Liver (tissue), 9 donors: ENCODE data around the gene EGFLAM. TPM values are rescaled to one million over a fixed set of nuclear protein-coding genes. Genes with fewer than 3 reads are reported as not detected.

Source experiments
- DNase-seq: peaks from one replicate; pipeline ENCODE4 v3.0.0-alpha.2; 2017; ENCODE audit warnings: low spot score
- H3K27ac ChIP-seq, 2 donors: one replicate each; pipeline ENCODE4 v1.7.0; 2013; ENCODE audit warnings: inconsistent platforms in 2 of 2, low read length in 2 of 2, control low read depth in 1 of 2, low read depth in 1 of 2, mild to moderate bottlenecking in 1 of 2
- H3K27me3 ChIP-seq, 4 donors: one replicate each; pipeline versions ENCODE4 v1.6.1 to v1.7.0; 2013; ENCODE audit warnings: low read length in 3 of 4, inconsistent platforms in 1 of 4, mild to moderate bottlenecking in 1 of 4, moderate library complexity in 1 of 4; ENCODE audit not compliant: control insufficient read depth in 4 of 4, insufficient read depth in 4 of 4
- H3K36me3 ChIP-seq, 4 donors: one replicate each; pipeline versions ENCODE4 v1.6.1 to v1.7.0; 2013; ENCODE audit warnings: low read length in 3 of 4, mild to moderate bottlenecking in 3 of 4, low read depth in 1 of 4, moderate library complexity in 1 of 4; ENCODE audit not compliant: control insufficient read depth in 4 of 4, insufficient read depth in 3 of 4
- H3K4me1 ChIP-seq, 4 donors: one replicate each; pipeline versions ENCODE4 v1.6.1 to v1.7.0; 2013; ENCODE audit warnings: low read length in 3 of 4, mild to moderate bottlenecking in 3 of 4, moderate library complexity in 1 of 4; ENCODE audit not compliant: control insufficient read depth in 4 of 4, insufficient read depth in 4 of 4
- H3K4me3 ChIP-seq, 3 donors: one replicate each; pipeline versions ENCODE4 v1.6.1 to v1.7.0; 2013; ENCODE audit warnings: low read length in 3 of 3, control low read depth in 1 of 3, low read depth in 1 of 3, mild to moderate bottlenecking in 1 of 3
- H3K9ac ChIP-seq, 2 donors: one replicate each; pipeline ENCODE4 v1.7.0; 2013; ENCODE audit warnings: low read length in 2 of 2, mild to moderate bottlenecking in 2 of 2, moderate library complexity in 2 of 2, control low read depth in 1 of 2, low read depth in 1 of 2
- H3K9me3 ChIP-seq, 4 donors: one replicate each; pipeline versions ENCODE4 v1.6.1 to v1.7.0; 2013; ENCODE audit warnings: low read length in 3 of 4; ENCODE audit not compliant: control insufficient read depth in 4 of 4
- ATF3 ChIP-seq: IDR thresholded peaks from 2 replicates; pipeline ENCODE4 v1.6.1; 2016; ENCODE audit warnings: antibody characterized with exemption
- CTCF ChIP-seq: fragments of 150-350 bp; IDR thresholded peaks from 2 replicates; pipeline ENCODE4 v1.5.1; 2017; ENCODE audit warnings: improper control_type of control experiment, low read depth, low read length; ENCODE audit not compliant: missing input control
- EGR1 ChIP-seq, 2 donors: IDR thresholded peaks; 2 replicates each; pipeline ENCODE4 v1.6.1; 2016 to 2018; ENCODE audit warnings: antibody characterized with exemption in 2 of 2, low read depth in 2 of 2
- FOXA1 ChIP-seq: IDR thresholded peaks from 2 replicates; pipeline ENCODE4 v1.6.1; 2016; ENCODE audit warnings: antibody characterized with exemption
- FOXA2 ChIP-seq: IDR thresholded peaks from 2 replicates; pipeline ENCODE4 v1.6.1; 2016; ENCODE audit warnings: antibody characterized with exemption
- GABPA ChIP-seq, 2 donors: IDR thresholded peaks in 1 of 2; conservative IDR thresholded peaks in 1 of 2; 2 replicates each; pipeline ENCODE4 v1.6.1; 2016; ENCODE audit warnings: antibody characterized with exemption in 2 of 2, mild to moderate bottlenecking in 1 of 2, moderate library complexity in 1 of 2
- HNF4A ChIP-seq, 2 donors: conservative IDR thresholded peaks; 2 replicates each; pipeline ENCODE4 v1.6.1; 2016; ENCODE audit warnings: antibody characterized with exemption in 2 of 2, mild to moderate bottlenecking in 2 of 2
- HNF4G ChIP-seq: IDR thresholded peaks from 2 replicates; pipeline ENCODE4 v1.6.1; 2016; ENCODE audit warnings: antibody characterized with exemption
- JUND ChIP-seq, 2 donors: IDR thresholded peaks; 2 replicates each; pipeline ENCODE4 v1.6.1; 2016; ENCODE audit warnings: antibody characterized with exemption in 2 of 2
- MAX ChIP-seq: IDR thresholded peaks from 2 replicates; pipeline ENCODE4 v1.6.1; 2016; ENCODE audit warnings: antibody characterized with exemption
- NR2F2 ChIP-seq: IDR thresholded peaks from 2 replicates; pipeline ENCODE4 v1.6.1; 2016; ENCODE audit warnings: antibody characterized with exemption
- RAD21 ChIP-seq, 2 donors: IDR thresholded peaks; 2 replicates each; pipeline ENCODE4 v1.6.1; 2016; ENCODE audit warnings: antibody characterized with exemption in 2 of 2, mild to moderate bottlenecking in 2 of 2
- REST ChIP-seq: IDR thresholded peaks from 2 replicates; pipeline ENCODE4 v1.6.1; 2016; ENCODE audit warnings: antibody characterized with exemption, mild to moderate bottlenecking
- RXRA ChIP-seq, 2 donors: IDR thresholded peaks; 2 replicates each; pipeline ENCODE4 v1.6.1; 2017 to 2018; ENCODE audit warnings: antibody characterized with exemption in 2 of 2, mild to moderate bottlenecking in 1 of 2
- SP1 ChIP-seq: IDR thresholded peaks from 2 replicates; pipeline ENCODE4 v1.6.1; 2018; ENCODE audit warnings: antibody characterized with exemption, mild to moderate bottlenecking
- TAF1 ChIP-seq: conservative IDR thresholded peaks from 2 replicates; pipeline ENCODE4 v1.6.1; 2016; ENCODE audit warnings: antibody characterized with exemption, mild to moderate bottlenecking
- YY1 ChIP-seq: IDR thresholded peaks from 2 replicates; pipeline ENCODE4 v1.6.1; 2016; ENCODE audit warnings: antibody characterized with exemption, mild to moderate bottlenecking
- ZBTB33 ChIP-seq: IDR thresholded peaks from 2 replicates; pipeline ENCODE4 v1.6.1; 2016; ENCODE audit warnings: antibody characterized with exemption
- WGBS: extraction: QIAGEN DNeasy Blood & Tissue Kit; methylation state at CpG from one replicate; pipeline ENCODE4 v1.1.7; 2013; 5-methylcytosine and 5-hydroxymethylcytosine counted together
- polyA plus RNA-seq, 2 donors: library from polyadenylated mRNA; stranded (reverse) in 1 of 2; unstranded in 1 of 2; fragments of 200-250 nt in 1 of 2; fragments of >200 nt in 1 of 2; fragmentation: Nextera tagmentation in 1 of 2; extraction: Ambion mirVana in 1 of 2; gene quantifications; one replicate each; pipeline versions ENCODE4 v1.2.1 to v1.2.3, GENCODE V29; 2013 to 2015
- total RNA-seq, 2 donors: library from RNA; depleted of rRNA; stranded (reverse); fragments of >200 nt; gene quantifications; one replicate each; pipeline ENCODE4 v1.2.3, GENCODE V29; 2014
- donor health status: healthy.
- donor health status: healthy.
- donor health status: healthy.
- donor health status: healthy.
- donor health status: healthy.

EGFLAM gene
- total and polyA plus RNA-seq, 4 donors = 1.1 to 4.9 (median 1.9) TPM

- Histone ChIP-seq H3K9ac (no peak overlapping the region), H3K27me3 (no peaks in the 10 kb centered on the region)
- no peak for TF ChIP-seq SP1
- TF ChIP-seq MAX = no peak
- no peak for TF ChIP-seq FOXA2
- no peak for TF ChIP-seq CTCF
- TF ChIP-seq RXRA (IDR thresholded peaks at IDR 0.05) = no peak
- no peak for TF ChIP-seq JUND (IDR thresholded peaks at IDR 0.05)
- TF ChIP-seq ZBTB33 = no peak
- TF ChIP-seq TAF1 = no peak
- TF ChIP-seq GABPA (IDR thresholded peaks at IDR 0.05 in 1 of 2, conservative IDR thresholded peaks at IDR 0.05 in 1 of 2) = no peak
- TF ChIP-seq NR2F2 = no peak
- no peak for TF ChIP-seq HNF4G
- no peak for TF ChIP-seq YY1
- no peak for TF ChIP-seq EGR1 (IDR thresholded peaks at IDR 0.05; ENCODE audit: low read depth in 2 of 2)
- TF ChIP-seq REST = no peak
- TF ChIP-seq ATF3 = no peak
- TF ChIP-seq HNF4A (conservative IDR thresholded peaks at IDR 0.05) = no peak
- no peak for TF ChIP-seq FOXA1
- no peak for TF ChIP-seq RAD21 (IDR thresholded peaks at IDR 0.05)
Measured at GRCh38 chr5:38367966-38368365, 109.6 kb downstream of the EGFLAM start.

More at GRCh38 chr5:38367966-38368365, 109.6 kb downstream of the EGFLAM start:
- WGBS = 45% methylated on average over 5 of the region's 5 CpGs
- DNase-seq = no peak
- Histone ChIP-seq H3K9me3 (no peaks in the 10 kb centered on the region), H3K4me3 (no peak overlapping the region), H3K36me3 (no peaks in the 10 kb centered on the region), H3K27ac (no peak overlapping the region), H3K4me1 (no peaks in the 10 kb centered on the region)
